Amniotic epithelial cell (primary cell): Measurements from ENCODE around the gene HELT.
"Not testable (repeated sequence)": the region's sequence is repeated elsewhere in the genome, so short reads cannot be mapped to it uniquely, and the experiment has no call there.

Experiments used
- DNase-seq: peaks from one replicate; pipeline ENCODE4 v3.0.0-alpha.2; 2010; ENCODE audit warnings: low read depth

Gene HELT

GRCh38 chr4:185017964-185018772 is at the start of gene HELT:
Gene HELT, plus strand, starts transcription at chr4:185018490. Its CDS starts 439 bp downstream, at chr4:185018929.
- DNase-seq, result no peak

- DNase-seq, result no peak
Measured at GRCh38 chr4:184968784-184969201, 49.5 kb upstream of the HELT start.

GRCh38 chr4:184969610-184970009 is 48.7 kb upstream of the HELT start:
- DNase-seq, result no peak

- DNase-seq, result no peak
Measured at GRCh38 chr4:184972991-184973390, 45.3 kb upstream of the HELT start.

GRCh38 chr4:184976348-184976747 is 41.9 kb upstream of the HELT start:
- DNase-seq, result not testable (repeated sequence)

GRCh38 chr4:184977747-184978146 is 40.5 kb upstream of the HELT start:
- DNase-seq, result no peak

GRCh38 chr4:184978211-184978610 is 40.1 kb upstream of the HELT start:
- DNase-seq, result peak; percentile 22

GRCh38 chr4:184979461-184980124 is 38.7 kb upstream of the HELT start:
- DNase-seq, result no peak

GRCh38 chr4:184980261-184980660 is 38.0 kb upstream of the HELT start:
- DNase-seq, result no peak

GRCh38 chr4:184983672-184984356 is 34.5 kb upstream of the HELT start:
- DNase-seq, result peak; percentile 47

- no peak for DNase-seq
Measured at GRCh38 chr4:184987493-184988031, 30.7 kb upstream of the HELT start.

GRCh38 chr4:184988611-184989010 is 29.7 kb upstream of the HELT start:
- peak; percentile 26 for DNase-seq

- not testable (repeated sequence) for DNase-seq
Measured at GRCh38 chr4:184989283-184989682, 29.0 kb upstream of the HELT start.

- not testable (repeated sequence) for DNase-seq
Measured at GRCh38 chr4:184990131-184990530, 28.2 kb upstream of the HELT start.

GRCh38 chr4:184991860-184992259 is 26.4 kb upstream of the HELT start:
- no peak for DNase-seq

GRCh38 chr4:184992422-184992821 is 25.9 kb upstream of the HELT start:
- no peak for DNase-seq

- no peak for DNase-seq
Measured at GRCh38 chr4:184993247-184993646, 25.0 kb upstream of the HELT start.

- no peak for DNase-seq
Measured at GRCh38 chr4:184994010-184994622, 24.2 kb upstream of the HELT start.

- DNase-seq, result no peak
Measured at GRCh38 chr4:184994623-184995010, 23.7 kb upstream of the HELT start.

- DNase-seq, result not testable (repeated sequence)
Measured at GRCh38 chr4:184997656-184998055, 20.6 kb upstream of the HELT start.

- DNase-seq, result no peak
Measured at GRCh38 chr4:185002784-185003183, 15.5 kb upstream of the HELT start.
